Measurements from ENCODE around the gene CCDC121.
"Not testable (repeated sequence)": the region's sequence is repeated elsewhere in the genome, so short reads cannot be mapped to it uniquely, and the experiment has no call there.

The CCDC121 gene

DNA sequence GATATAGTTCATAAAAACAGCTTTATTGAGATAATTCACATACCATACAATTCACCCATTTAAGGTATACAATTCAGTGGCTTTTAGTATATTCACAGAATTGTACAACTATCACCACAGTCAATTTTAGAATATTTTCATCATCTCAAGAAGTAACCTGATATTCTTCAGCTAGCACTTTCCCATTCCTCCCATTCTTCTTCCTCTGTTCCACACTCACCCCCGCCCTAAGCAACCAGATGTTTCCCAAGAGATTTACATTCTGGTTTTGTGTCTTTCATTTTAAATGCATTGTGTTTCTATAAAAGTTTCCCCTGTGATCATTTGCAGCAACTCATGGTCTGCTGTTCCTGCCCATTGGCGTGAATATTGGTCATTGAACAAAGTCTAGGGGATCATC, 5.5 kb upstream of the CCDC121 start:
- DNase-seq = no peak

DNA sequence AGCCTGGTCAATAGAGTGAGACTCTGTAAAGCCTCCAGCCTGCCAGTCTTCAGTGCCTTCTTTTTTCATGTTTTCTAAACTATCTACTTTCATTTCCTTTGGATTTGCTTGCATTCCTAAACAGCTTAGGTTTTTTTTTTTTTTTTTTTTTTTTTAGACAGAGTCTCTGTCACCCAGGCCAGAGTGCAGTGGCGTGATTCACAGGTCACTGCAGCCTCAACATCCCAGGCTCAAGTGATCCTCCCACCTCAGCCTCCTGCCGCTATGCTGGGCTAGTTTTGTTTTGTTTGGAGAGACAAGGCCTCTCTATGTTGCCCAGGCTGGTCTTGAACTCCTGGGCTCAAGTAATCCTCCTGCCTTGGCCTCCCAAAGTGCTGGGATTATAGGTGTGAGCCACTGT, 1.4 kb upstream of the CCDC121 start:
- DNase-seq = not testable (repeated sequence)

DNA sequence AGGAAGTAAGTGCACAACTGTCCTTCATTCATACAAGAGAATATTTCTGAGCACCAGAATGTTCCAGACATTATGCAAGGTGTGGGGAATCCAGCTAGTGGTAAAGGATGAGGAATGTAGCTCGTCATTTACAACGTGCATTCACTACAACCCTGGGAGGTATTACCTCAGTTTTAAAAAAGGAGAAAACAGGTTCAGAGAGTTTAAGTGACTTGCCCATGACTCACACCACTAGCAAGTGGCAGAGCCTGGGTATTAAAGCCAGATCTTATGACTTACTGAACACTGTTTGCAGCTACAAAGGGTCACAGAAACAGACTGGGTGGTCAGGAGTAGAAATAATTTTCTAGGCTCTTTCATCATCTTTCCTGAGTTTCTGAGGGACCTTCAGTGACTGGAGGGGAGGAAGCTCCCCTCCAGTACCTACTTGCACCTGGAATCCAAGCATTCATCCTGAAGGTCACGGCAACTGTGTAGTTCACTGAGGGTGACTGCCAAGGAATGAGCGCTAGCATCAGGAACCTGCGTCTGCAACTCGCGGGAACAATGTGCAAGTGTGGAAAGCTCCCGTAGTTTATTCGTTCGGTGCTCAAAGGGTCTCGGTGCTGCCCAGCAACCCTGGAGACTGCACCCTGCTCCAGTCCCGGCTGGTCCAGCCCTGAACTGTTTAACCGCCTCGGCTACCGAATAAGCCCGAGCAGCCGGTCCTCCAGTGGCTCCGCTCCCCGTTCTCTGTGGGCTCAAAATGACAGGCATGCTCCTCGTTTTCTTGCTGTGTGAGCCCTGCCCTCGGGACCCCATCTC, 647 bp downstream of the CCDC121 start:
- DNase-seq = no peak

DNA sequence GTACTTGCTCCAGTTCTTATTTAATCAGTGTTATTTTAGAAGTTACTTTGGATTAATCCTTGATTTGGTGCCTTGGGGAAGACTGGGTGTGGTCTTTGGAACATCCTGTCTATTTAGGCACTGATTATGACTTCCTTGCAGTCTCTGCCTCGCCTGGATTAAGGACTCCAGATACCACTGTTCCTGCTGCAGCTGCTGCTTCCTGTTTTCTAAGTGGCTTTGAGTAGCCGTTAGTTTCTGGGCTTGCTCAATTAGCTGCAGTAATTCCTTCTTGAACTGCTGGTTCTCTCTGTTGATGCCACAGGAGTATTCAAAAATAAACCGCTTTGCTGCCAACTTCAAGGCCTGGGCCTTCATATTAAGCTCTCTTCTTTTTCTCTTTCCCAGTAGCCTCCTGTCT, 1.9 kb downstream of the CCDC121 start:
- DNase-seq = not testable (repeated sequence)

DNA sequence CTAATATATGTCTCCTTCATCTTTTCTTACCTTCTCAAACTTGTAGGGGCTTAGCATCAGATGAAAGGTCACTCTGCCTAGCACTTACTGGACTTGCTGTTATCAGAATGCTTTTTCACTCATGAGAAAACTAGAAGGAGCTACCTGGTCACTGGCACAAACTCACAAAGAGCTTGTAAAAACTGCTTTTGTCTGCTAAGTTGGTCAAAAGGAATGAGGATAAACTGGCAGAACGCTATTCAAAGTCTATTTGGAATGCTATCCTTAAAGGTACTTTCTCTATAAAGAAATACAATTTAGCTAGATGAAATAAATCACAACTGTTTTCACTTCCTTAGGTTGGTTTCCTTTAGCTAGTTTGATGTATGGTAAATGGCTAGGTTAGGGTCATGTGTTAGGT, 2.5 kb downstream of the CCDC121 start:
- DNase-seq = not testable (repeated sequence)

DNA sequence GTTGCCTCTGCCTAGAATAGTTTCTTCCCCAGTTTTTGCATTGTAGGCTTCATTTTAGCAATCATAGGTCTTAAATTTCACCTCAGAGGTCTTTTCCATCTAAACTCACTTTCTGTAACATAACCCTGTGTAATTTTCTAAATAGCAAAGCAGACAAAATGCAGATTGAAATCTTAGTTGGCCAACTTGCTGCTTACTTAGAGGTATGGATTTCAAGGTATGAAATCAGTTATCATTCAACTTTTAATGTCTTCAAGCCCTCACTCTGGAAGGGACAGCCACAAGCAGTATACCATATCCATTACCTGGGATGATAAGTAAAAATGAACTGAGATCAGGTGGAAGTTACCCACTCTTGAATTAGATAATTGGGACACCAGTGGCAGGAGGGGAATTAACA, 3.9 kb downstream of the CCDC121 start:
- no peak for DNase-seq

DNA sequence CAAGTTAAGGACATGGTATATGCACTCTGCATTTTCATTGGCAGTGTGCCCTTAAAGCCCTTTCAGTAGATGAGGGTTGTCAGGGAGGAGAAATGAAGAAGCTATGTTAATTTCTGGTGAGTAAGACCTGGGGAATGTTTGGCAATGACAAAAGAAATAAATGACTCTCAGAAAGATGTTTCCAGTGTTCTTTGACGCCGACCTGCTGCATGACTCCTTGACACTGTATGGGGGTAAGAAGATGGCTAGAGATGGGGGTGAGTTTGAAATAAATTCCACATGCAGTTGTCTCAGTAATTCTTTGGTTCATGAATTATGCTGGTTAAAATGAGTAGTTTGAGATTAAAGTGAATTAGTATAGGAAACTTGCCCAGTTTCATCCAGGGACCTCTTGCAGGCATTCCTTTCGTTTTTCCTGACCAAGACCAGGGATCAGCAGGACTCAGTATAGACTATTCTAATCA, 5.9 kb downstream of the CCDC121 start:
- no peak for DNase-seq

DNA sequence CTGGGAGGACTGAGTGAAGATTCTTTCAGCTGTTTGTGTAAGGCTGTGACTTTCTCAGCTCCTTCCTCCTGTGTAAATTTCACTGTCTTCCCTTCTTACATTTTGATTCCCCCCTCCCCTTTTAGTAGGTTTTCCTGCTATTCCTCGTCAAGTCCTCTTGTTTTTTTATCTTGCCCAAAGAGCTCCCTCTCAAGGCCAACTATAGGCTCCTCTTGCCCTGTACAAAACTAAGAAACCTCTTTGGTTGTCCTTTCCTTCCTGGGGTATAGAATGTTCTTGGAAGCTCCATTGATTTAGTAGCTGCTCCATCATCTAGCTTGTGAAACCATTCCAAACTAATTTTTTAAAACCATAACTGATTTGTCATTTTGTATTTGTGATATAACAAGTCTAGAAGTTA, 7.3 kb downstream of the CCDC121 start:
- no peak for DNase-seq

DNA sequence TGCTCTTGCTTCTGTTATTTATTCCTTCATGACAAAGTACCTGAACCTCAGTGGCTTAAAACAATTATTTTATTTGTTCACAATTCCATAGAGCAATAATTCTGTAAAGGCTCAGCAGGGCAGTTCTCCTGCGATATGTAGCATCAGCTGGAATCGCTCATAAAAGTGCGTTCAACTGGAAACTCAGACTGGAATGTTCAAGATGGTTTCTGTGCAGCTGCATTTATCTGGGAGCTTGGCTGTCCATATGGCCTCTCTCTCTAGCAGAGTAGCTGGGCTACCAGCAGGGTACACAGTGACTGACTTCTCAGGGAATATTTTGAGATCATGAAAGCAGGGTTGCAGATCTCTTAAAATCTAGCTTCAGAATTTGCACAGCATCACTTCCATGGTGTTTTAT, 13.5 kb downstream of the CCDC121 start:
- no peak for DNase-seq

DNA sequence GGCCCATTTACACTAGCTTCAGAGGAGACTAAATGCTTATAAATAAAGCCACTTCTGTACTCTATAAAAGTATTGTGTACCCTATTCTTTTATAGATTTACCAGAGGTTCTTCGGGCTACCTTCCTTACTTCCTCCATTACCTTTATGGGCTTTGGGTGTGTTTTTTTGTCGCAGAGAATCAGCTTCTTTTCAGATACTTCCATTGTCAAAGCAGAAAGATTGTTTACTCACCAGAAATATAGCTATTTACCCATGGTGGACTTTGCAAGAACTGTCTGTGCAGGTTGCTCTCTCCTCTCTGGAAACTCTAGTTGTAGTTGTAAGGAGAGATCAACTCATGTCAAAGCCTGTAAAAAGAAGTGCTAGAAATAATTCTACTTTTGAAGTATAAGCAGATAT, 14.8 kb downstream of the CCDC121 start:
- no peak for DNase-seq

DNA sequence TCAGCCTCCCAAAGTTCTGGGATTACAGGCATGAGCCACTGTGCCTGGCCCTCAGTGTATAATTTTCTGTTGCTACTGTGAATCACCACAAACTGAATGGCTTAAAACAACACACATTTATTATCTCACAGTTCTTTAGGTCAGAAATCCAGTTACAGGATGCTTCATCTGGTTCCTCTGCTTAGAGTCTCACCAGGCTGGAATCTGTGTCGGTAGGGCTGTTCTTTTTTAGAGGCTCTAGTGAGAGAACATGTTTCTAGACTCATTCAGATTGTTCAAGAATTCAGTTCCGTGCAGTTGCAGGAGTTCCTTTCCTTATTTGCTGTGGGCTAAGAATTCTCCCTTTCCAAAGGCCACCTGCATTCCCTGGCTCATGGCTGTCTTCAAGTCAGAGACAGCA, 22.2 kb downstream of the CCDC121 start:
- no peak for DNase-seq

DNA sequence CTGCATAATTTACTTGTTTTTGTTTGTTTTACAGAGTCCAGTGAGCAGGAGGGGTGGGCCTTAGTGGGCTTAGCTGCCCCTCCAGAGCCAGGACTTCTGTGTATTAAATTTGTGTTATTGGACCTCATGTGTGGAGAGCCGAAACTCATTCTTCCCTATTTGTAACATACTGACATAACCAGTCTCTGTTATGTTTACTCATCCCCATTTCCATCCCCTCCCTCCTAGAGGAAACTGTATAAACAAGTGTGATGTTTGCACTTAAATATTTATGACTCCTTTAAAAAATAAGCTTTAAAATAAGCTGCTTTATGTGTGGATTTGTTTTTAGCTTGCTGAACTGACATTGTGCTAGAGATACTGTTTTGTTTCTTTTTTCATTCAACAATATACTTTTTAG, 32.2 kb downstream of the CCDC121 start:
- no peak for DNase-seq

DNA sequence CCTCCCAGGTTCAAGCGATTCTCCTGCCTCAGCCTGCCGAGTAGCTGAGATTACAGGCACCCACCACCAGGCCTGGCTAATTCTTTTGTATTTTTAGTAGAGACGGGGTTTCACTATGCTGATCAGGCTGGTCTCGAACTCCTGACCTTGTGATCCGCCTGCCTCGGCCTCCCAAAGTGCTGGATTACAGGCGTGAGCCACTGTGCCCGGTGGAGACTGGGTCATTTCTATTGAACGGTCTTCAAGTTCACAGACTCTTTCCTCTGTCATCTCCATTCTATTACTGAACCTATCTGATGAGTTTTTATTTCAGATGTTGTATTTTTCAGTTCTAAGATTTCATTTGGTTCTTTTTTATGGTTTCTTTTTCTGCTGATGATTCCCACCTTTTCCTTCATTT, 33.4 kb downstream of the CCDC121 start:
- DNase-seq = not testable (repeated sequence)

DNA sequence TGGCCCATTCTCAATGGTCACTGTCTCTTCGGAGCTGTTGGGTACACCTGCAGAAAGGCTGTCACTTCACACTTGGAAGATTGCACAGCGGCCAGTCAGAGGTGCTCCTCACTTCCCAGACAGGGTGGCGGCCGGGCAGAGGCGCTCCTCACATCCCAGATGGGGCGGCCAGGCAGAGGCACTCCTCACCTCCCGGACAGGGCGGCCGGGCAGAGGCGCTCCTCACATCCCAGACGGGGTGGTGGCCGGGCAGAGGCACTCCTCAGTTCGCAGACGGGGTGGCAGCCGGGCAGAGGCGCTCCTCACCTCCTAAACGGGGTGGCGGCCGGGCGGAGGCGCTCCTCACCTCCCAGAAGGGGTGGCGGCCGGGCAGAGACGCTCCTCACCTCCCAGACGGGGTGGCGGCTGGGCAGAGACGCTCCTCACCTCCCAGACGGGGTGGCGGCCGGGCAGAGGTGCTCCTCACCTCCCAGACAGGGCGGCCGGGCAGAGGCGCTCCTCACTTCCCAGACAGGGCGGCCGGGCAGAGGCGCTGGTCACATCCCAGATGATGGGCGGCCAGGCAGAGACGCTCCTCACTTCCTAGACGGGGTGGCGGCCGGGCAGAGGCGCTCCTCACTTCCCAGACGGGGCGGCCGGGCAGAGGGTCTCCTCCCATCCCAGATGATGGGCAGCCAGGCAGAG, 34.6 kb downstream of the CCDC121 start:
- DNase-seq = not testable (repeated sequence)

DNA sequence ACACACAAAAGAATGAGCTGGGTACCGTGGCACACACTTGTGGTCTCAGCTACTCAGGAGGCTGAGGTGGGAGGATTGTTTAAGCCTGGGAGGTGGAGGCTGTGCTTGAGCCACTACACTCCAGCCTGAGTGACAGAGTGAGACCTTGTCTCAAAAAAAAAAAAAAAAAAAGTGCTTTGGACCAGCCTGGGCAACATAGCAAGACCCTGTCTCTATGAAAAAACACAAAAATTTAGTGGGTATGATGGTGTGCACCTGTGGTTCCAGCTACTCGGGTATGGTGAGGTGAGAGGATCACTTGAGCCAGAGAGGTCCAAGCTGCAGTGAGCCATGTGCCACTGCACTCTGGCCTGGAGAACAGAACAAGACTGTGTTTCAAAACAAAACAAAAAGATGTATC, 35.6 kb downstream of the CCDC121 start:
- DNase-seq = no peak

DNA sequence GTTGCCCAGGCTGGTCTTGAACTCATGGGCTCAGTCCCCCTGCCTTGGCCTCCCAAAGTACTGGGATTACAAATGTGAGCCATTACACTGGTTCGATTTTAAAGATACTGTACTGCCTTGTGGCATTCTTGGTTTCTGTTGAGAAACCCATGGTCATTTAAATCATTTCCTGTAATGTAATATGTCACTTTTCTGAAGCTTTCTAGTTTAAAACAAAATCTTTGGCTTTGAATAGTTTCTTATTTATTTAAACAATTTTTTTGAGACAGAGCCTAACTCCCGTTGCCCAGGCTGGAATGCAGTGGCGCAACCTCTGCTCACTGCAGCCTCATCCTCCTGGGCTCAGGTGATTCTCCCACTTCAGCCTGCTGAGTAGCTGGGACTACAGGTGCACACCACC, 37.1 kb downstream of the CCDC121 start:
- DNase-seq = no peak

DNA sequence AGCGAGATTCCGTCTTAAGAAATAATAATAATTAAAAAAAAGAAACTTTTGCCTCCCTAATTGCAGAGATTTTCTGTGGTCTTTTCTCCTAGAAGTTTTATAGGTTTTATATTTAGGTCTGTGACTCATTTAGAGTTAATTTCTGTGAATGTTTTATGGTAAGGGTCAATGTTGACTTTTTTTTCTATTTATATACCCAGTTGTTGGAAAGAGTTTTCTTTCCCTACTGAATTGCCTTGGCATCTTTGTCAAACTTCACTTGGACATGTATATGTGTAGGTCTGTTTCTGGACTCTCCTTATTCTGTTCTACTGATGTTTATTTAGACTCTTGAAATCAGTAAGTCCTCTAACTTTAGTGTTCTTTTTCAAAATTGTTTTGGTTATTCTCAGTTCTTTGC, 40.5 kb downstream of the CCDC121 start:
- no peak for DNase-seq

DNA sequence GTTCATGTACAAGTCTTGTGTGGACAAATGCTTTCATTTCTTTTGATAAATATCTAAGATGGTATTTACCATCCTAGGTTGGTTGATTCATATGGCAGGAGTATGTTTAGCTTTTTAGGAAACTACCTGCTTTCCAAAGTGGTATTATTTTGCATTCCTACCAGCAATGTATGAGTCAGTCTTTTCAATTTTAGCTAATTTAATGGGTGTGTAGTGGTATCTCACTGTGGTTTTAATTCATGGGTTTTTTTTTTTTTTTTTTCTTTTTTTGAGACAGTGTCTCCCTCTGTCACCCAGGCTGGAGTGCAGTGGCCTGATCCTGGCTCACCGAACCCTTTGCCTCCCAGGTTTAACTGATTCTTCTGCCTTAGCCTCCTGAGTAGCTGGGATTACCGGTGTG, 41.8 kb downstream of the CCDC121 start:
- DNase-seq = no peak

DNA sequence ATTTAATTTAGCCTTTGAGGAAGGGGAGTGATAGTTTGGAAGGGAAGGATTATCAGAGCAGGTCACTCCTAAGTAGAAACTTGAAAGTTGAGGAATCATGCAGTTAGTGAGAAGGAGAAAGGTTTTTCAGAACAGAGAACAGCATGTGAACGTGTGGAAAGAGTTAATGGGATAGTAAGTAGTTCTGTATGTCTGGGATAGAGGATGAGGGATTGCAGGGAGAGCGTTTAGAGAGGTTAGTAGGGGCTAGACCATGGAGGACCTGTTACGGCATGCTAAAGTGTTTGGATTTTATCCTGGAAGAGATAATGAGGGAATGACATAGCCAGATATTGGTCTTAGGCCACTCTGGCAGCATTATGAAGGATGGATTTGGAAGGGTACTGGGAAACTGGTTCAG, 44.2 kb downstream of the CCDC121 start:
- DNase-seq = no peak

DNA sequence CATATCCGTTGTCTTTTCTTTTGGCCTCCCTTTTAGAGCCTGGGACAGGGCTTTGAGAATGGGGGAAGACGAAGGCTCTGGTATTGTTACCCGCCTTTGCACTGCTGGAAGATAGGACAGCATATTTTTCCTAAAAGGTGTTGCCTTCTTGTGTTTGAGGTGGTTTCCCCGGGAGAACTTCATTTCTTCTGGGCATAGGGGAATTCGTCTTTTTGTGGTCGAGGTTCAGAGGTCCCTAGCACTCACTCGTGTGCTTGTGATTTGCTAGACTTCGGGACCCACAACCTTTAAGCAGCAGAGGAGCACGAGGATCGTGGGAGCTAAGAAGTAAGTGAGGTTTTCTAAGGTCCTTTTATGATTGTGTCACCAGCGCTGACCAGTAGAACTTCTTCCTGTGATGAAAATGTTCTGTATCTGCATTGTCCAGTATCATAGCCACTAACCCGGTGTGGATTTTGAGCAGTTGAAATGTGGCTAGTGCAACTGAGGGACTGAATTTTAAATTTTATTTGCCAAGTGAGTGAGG, 45.4 kb downstream of the CCDC121 start:
- DNase-seq = no peak

DNA sequence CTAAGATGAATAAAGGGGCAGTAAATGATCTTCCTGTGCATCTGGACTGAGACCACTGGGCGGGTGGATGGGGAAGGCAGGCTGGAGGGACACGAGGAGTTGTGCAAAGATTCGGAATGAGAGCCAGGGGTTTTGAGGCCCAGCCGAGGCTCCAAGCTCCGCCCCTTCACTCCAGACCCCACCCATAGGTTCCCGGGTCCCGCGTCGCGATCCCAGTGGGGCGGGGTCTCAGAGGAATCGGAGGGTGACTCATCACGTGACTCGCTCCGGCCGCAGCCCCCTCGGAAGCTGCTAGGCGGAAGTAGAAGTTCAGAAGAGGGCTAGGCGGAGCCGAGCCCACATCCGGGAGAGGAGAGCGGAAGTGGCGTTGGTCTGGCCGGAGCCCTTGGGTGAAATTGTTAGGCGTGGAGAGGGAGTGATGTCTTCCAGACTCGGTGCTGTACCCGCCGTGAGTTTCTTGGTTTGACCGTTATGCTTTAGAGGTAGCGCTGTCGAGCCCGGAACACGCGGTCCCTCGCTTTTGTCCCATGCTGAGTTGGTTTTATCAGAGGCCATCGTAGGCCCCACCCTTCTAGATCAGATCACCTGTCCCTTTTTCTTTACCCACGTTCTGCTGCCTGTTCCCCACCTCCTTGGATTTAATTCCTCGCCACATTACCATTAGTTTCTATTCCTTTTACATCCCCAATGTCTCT, 46.0 kb downstream of the CCDC121 start, which contains the start of gene ZNF512:
Gene ZNF512, plus strand, starts transcription at position 348 of the 695 bp plus-strand sequence. Its CDS starts 71 bp downstream, at position 419.
- DNase-seq = peak; percentile 87

DNA sequence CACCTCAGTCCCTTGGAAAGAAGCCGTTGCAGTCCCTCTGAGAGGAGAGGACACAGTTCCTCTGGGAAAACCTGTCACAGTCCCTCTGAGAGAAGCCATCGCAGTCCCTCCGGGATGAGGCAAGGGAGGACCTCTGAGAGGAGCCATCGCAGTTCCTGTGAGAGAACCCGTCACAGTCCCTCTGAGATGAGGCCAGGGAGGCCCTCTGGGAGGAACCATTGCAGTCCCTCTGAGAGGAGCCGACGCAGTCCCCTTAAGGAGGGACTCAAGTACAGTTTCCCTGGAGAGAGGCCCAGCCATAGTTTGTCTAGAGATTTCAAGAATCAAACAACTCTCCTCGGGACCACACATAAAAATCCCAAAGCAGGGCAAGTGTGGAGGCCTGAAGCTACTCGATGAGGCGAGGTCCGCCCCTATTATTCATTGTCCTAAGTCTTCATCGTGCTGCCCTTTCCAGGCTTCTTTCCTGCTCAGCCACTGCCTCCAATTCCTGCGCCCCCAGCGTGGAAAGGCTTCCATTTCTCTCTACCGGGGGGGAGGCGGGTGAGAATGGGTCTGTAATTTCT, 46.6 kb downstream of the CCDC121 start:
- DNase-seq = no peak
